B cell (primary cell): ENCODE measurements around the gene PBOV1. TPM values are rescaled to one million over a fixed set of nuclear protein-coding genes. Genes with fewer than 3 reads are reported as not detected.

ENCODE experiments used
- ATAC-seq: fragments of 200-7000 bp; cut with Tn5 transposase; one replicate; pipeline ENCODE4 v1.10.0; 2021; ENCODE audit warnings: low read depth, mild to moderate bottlenecking, moderate number of reproducible peaks, moderate library complexity
- CTCF ChIA-PET: fragments of 350-600 bp; sonication (Branson Sonifier 250); formaldehyde crosslinking; loops from one replicate; lab custom pipeline; 2021; ENCODE audit warnings: antibody characterized with exemption, inconsistent platforms; lab: Charles Lee
- POLR2A ChIA-PET: fragments of 350-600 bp; sonication (Branson Sonifier 250); formaldehyde crosslinking; loops from one replicate; lab custom pipeline; 2021; ENCODE audit warnings: antibody characterized with exemption; lab: Charles Lee
- DNase-seq: peaks from one replicate; pipeline ENCODE4 v3.0.0; 2013
- H2AFZ ChIP-seq: 2 replicates; pipeline ENCODE4 v1.6.1; 2012; ENCODE audit warnings: mild to moderate bottlenecking, low read depth, low read length; ENCODE audit not compliant: insufficient read depth, poor library complexity, severe bottlenecking
- H3K27ac ChIP-seq, 2 donors: 1 replicate in 1 of 2; 2 replicates in 1 of 2; pipeline ENCODE4 v1.5.1; 2012 to 2013; ENCODE audit warnings: low read length in 2 of 2, mild to moderate bottlenecking in 2 of 2, moderate library complexity in 1 of 2
- H3K27me3 ChIP-seq, 4 experiments: fragments of 200-600 bp in 1 of 4; sonication (generic) in 1 of 4; replicated peaks in 1 of 4; 1 replicate in 2 of 4; 2 replicates in 2 of 4; pipeline versions ENCODE4 v1.6.1 to v1.7.0; 2013 to 2016; ENCODE audit warnings: low read length in 3 of 4, mild to moderate bottlenecking in 2 of 4, mixed read lengths in 1 of 4, moderate library complexity in 1 of 4; ENCODE audit not compliant: insufficient read depth in 4 of 4, control insufficient read depth in 3 of 4; ENCODE audit errors: control extremely low read depth in 1 of 4
- H3K36me3 ChIP-seq, 2 experiments: replicated peaks in 1 of 2; 1 replicate in 1 of 2; 2 replicates in 1 of 2; pipeline versions ENCODE4 v1.6.1 to v1.7.1; 2013; ENCODE audit warnings: low read length in 1 of 2; ENCODE audit not compliant: insufficient read depth in 2 of 2, control insufficient read depth in 1 of 2; ENCODE audit errors: control extremely low read depth in 1 of 2, extremely low read depth in 1 of 2
- H3K4me1 ChIP-seq, 2 donors: fragments of 200-600 bp in 1 of 2; sonication (generic) in 1 of 2; 1 replicate in 1 of 2; 2 replicates in 1 of 2; pipeline versions ENCODE4 v1.5.1 to v1.6.1; 2013 to 2017; ENCODE audit warnings: low read length in 2 of 2; ENCODE audit not compliant: control insufficient read depth in 2 of 2, insufficient read depth in 2 of 2
- H3K4me2 ChIP-seq: replicated peaks from 2 replicates; pipeline ENCODE3; 2012; ENCODE audit warnings: mild to moderate bottlenecking, low read depth, low read length; ENCODE audit not compliant: poor library complexity, severe bottlenecking
- H3K4me3 ChIP-seq, 5 experiments: fragments of 200-600 bp in 1 of 5; sonication (generic) in 1 of 5; 1 replicate in 3 of 5; 2 replicates in 2 of 5; pipeline versions ENCODE4 v1.5.1 to v1.7.0; 2011 to 2016; ENCODE audit warnings: low read length in 4 of 5, mild to moderate bottlenecking in 4 of 5, low read depth in 2 of 5, control low read depth in 1 of 5, moderate library complexity in 1 of 5; ENCODE audit not compliant: insufficient read depth in 1 of 5; ENCODE audit errors: control extremely low read depth in 1 of 5, extremely low read depth in 1 of 5
- H3K79me2 ChIP-seq: fragments of 200-600 bp; sonication (generic); one replicate; pipeline ENCODE4 v1.6.0; 2016; ENCODE audit warnings: low read length; ENCODE audit not compliant: control insufficient read depth, insufficient read depth
- H3K9ac ChIP-seq: fragments of 200-600 bp; sonication (generic); 2 replicates; pipeline ENCODE4 v1.6.1; 2017; ENCODE audit warnings: mild to moderate bottlenecking, low read length, moderate library complexity
- H3K9me3 ChIP-seq, 3 donors: one replicate each; pipeline versions ENCODE4 v1.6.1 to v1.7.1; 2013; ENCODE audit warnings: low read length in 2 of 3; ENCODE audit not compliant: control insufficient read depth in 2 of 3, insufficient read depth in 1 of 3; ENCODE audit errors: control extremely low read depth in 1 of 3
- H4K20me1 ChIP-seq: 2 replicates; pipeline ENCODE4 v1.6.0; 2012; ENCODE audit warnings: mild to moderate bottlenecking, low read length; ENCODE audit not compliant: insufficient read depth, control insufficient read depth, poor library complexity, severe bottlenecking
- H3K27ac Mint-ChIP-seq: one replicate; pipeline ENCODE4 v1.8.0; 2021; ENCODE audit warnings: mixed read lengths
- H3K27me3 Mint-ChIP-seq: one replicate; pipeline ENCODE4 v1.8.0; 2021; ENCODE audit warnings: mixed read lengths
- H3K4me1 Mint-ChIP-seq: one replicate; pipeline ENCODE4 v1.8.0; 2021; ENCODE audit warnings: mixed read lengths
- H3K4me3 Mint-ChIP-seq: one replicate; pipeline ENCODE4 v1.8.0; 2021; ENCODE audit warnings: mixed read lengths
- H3K9me3 Mint-ChIP-seq: one replicate; pipeline ENCODE4 v1.8.0; 2022; ENCODE audit warnings: mixed read lengths; ENCODE audit not compliant: insufficient read depth
- CTCF ChIP-seq: fragments of 200-600 bp; IDR thresholded peaks from one replicate; pipeline ENCODE4 v1.8.0; 2022; ENCODE audit warnings: antibody characterized with exemption, mild to moderate bottlenecking
- EZH2 ChIP-seq: IDR thresholded peaks from 2 replicates; pipeline ENCODE4 v1.6.1; 2012; ENCODE audit warnings: borderline replicate concordance, low read depth, mild to moderate bottlenecking, moderate library complexity, low read length; ENCODE audit not compliant: insufficient read depth, poor library complexity, severe bottlenecking
- WGBS: methylation state at CpG from one replicate; pipeline ENCODE4 v1.1.5; 2013; ENCODE audit warnings: missing lambda C conversion rate; ENCODE audit not compliant: insufficient coverage; 5-methylcytosine and 5-hydroxymethylcytosine counted together
- intact Hi-C: fragments of 100-400 bp; cut with micrococcal nuclease; formaldehyde crosslinking; loops from one replicate; pipeline ENCODE4 v1.10.0; 2022
- polyA plus RNA-seq: library from polyadenylated mRNA; depleted of rRNA; stranded (reverse); fragments of >200 nt; gene quantifications from 2 replicates; pipeline ENCODE4 v1.2.3, GENCODE V29; 2012
- total RNA-seq, 2 donors: library from RNA; stranded (reverse); fragments of 120-200 nt in 1 of 2; gene quantifications; 1 replicate in 1 of 2; 2 replicates in 1 of 2; pipeline versions ENCODE4 v1.2.3 to v1.2.4, GENCODE V29; 2013 to 2022

PBOV1 gene
- total and polyA plus RNA-seq, 2 donors (not counting 1 experiment from before 2014, with no cell fraction given): not detected

- DNase-seq (no peak), ATAC-seq (no peak)
- POLR2A ChIA-PET: no interaction called here
- Histone ChIP-seq H3K4me2 (no peak overlapping the region), H4K20me1 (no peaks in the 10 kb centered on the region), H3K36me3 (no peaks in the 10 kb centered on the region), H3K4me1 (no peaks in the 10 kb centered on the region), H3K9ac (no peak overlapping the region), H3K79me2 (no peaks in the 10 kb centered on the region), H3K9me3 (no peaks in the 10 kb centered on the region), H3K4me3 (no peak overlapping the region), H3K27ac (no peak overlapping the region), H3K27me3 (peaks cover 0 to 2% (median 1%) of the 10 kb centered on the region in 4 experiments), H2AFZ (no peak overlapping the region)
- Mint-ChIP-seq H3K27me3 (peaks cover 7% of the 10 kb centered on the region), H3K4me3 (no peak overlapping the region), H3K9me3 (no peaks in the 10 kb centered on the region), H3K27ac (no peak overlapping the region), H3K4me1 (no peaks in the 10 kb centered on the region)
- TF ChIP-seq CTCF: no peak
- TF ChIP-seq EZH2: no peak
- intact Hi-C loops: no loop called here
- WGBS: 95% methylated on average over 2 of the region's 4 CpGs
- CTCF ChIA-PET: interaction anchor here (1.0 kb wide), 1 partner anchor 12 kb away, joined by 3 read pairs; no protein-coding TSS in a partner anchor
These were observed 31.8 kb upstream of the PBOV1 start for GRCh38 chr6:138250053-138250452.

GRCh38 chr6:138248878-138249277 lies 30.6 kb upstream of the PBOV1 start:
- H3K36me3 ChIP-seq: no peaks in the 10 kb centered on the region
- no peak for DNase-seq
- H3K4me1 Mint-ChIP-seq: no peaks in the 10 kb centered on the region
- TF ChIP-seq CTCF: no peak
- no peak for TF ChIP-seq EZH2
- H3K4me3 Mint-ChIP-seq: no peak overlapping the region
- no peaks in the 10 kb centered on the region for H3K79me2 ChIP-seq
- no peak overlapping the region for H3K4me3 ChIP-seq
- H3K9me3 ChIP-seq: no peaks in the 10 kb centered on the region
- ChIA-PET POLR2A (no interaction called here), CTCF (no interaction called here)
- no peak overlapping the region for H3K27ac Mint-ChIP-seq
- H3K4me1 ChIP-seq: no peaks in the 10 kb centered on the region
- ATAC-seq: no peak
- peaks cover 15% of the 10 kb centered on the region for H3K27me3 Mint-ChIP-seq
- intact Hi-C loops: no loop called here
- H3K27ac ChIP-seq: no peak overlapping the region
- H4K20me1 ChIP-seq: no peaks in the 10 kb centered on the region
- peaks cover 0 to 2% (median 1%) of the 10 kb centered on the region in 4 experiments for H3K27me3 ChIP-seq
- H2AFZ ChIP-seq: no peak overlapping the region
- no peak overlapping the region for H3K4me2 ChIP-seq
- no CpG with 5 or more reads among the region's 1 CpG for WGBS
- H3K9ac ChIP-seq: no peak overlapping the region
- no peaks in the 10 kb centered on the region for H3K9me3 Mint-ChIP-seq
